Motor neuron (in vitro differentiated cells): ENCODE measurements around the gene KRTAP1-5. TPM values are rescaled to one million over a fixed set of nuclear protein-coding genes. Genes with fewer than 3 reads are reported as not detected.

ENCODE experiments used
- ATAC-seq, 8 experiments: fragments of 200-7000 bp; cut with Tn5 transposase; replicated peaks in 6 of 8; 2 replicates each; pipeline ENCODE4 v1.8.0; 2021; ENCODE audit warnings: mild to moderate bottlenecking in 8 of 8, moderate library complexity in 8 of 8
- H3K27ac ChIP-seq, 2 donors: fragments of 250-450 bp; sonication (Bioruptor Pico); 2 replicates each; pipeline ENCODE4 v1.9.0; 2021; ENCODE audit warnings: antibody characterized with exemption in 2 of 2, mild to moderate bottlenecking in 2 of 2, moderate library complexity in 1 of 2
- H3K4me1 ChIP-seq, 2 donors: fragments of 250-450 bp; sonication (Bioruptor Pico); replicated peaks in 1 of 2; 2 replicates each; pipeline ENCODE4 v1.6.1; 2021; ENCODE audit warnings: antibody characterized with exemption in 2 of 2, mild to moderate bottlenecking in 2 of 2, moderate library complexity in 1 of 2
- H3K4me3 ChIP-seq, 5 donors: fragments of 250-450 bp; sonication (Bioruptor Pico); 2 replicates each; pipeline ENCODE4 v1.9.0; 2021; ENCODE audit warnings: antibody characterized with exemption in 5 of 5, mild to moderate bottlenecking in 5 of 5, moderate library complexity in 4 of 5
- WGBS, 10 experiments: fragments of 450-650 bp; shearing (Covaris generic); methylation state at CpG; one replicate each; pipeline ENCODE4 v1.0.0; 2022; 5-methylcytosine and 5-hydroxymethylcytosine counted together
- in situ Hi-C, 9 experiments: fragments of 400-800 bp; cut with MboI; loops; one replicate each; pipeline ENCODE4 v1.15.0; 2021; ENCODE audit warnings: low sequenced_read_pairs in 9 of 9, low pct_unique_long_range_greater_than_20kb in 2 of 9; ENCODE audit not compliant: unreplicated experiment in 9 of 9
- total RNA-seq, 8 experiments: library from RNA; unstranded; fragments of 300-600 nt; gene quantifications; 2 replicates each; pipeline versions ENCODE4 v1.2.3 to v1.2.4, GENCODE V29; 2022

KRTAP1-5 gene
- total RNA-seq, 8 experiments from 2014 or later = not detected

DNA sequence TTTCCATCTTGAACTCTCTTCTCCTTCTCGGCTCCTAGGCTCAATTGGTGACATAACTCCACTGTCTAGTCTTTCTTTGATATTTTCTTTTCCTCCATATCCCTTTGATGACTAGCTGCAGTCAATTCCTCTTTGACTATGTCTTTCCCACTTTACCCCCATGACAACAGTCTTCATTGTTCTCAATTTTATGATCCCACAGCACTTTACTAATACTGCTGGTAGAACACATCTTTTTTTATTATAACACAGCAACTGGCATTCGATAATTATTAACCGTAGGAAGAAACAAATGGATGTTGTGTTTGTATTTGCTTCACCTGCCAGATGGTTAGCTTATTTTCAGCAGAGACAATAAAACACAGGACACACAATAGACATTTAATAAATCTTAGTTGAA, 34.3 kb downstream of the KRTAP1-5 start:
- Histone ChIP-seq H3K4me3 (no peak overlapping the region), H3K27ac (no peak overlapping the region), H3K4me1 (peaks cover 2 to 4% of the 10 kb centered on the region in 2 donors)
- in situ Hi-C loops = no loop called here
- WGBS, 10 experiments = 37 to 93% (median 68%) methylated on average over 3 of the region's 3 CpGs; no CpG with 5 or more reads in 1 of the 10 experiments
- ATAC-seq = no peak

DNA sequence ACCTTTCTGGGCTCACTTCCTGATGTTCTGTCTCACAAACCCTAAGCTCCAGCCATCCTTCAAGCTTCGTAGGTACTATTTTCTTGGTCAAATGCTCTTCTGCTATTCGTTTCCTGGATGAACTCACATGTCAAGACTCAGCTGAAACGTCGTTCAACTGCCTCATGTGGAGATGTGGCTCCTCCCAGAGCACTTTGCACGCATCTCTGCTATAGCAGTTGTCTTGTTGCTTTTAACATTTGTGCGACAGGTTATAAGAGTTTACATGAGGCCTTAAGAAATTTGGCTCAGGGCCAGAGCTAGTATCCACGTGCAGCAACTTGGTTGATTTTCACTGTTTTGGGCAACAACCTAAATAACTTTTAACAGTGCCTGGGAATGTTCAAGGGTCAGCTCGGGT, 40.1 kb downstream of the KRTAP1-5 start:
- H3K4me3 ChIP-seq = no peak overlapping the region
- H3K4me1 ChIP-seq = no peaks in the 10 kb centered on the region
- H3K27ac ChIP-seq = no peak overlapping the region
- 20 to 92% (median 64%) methylated on average over 1 to 7 of the region's 8 CpGs; no CpG with 5 or more reads in 2 of the 10 experiments for WGBS, 10 experiments
- in situ Hi-C loops = no loop called here
- no peak for ATAC-seq

DNA sequence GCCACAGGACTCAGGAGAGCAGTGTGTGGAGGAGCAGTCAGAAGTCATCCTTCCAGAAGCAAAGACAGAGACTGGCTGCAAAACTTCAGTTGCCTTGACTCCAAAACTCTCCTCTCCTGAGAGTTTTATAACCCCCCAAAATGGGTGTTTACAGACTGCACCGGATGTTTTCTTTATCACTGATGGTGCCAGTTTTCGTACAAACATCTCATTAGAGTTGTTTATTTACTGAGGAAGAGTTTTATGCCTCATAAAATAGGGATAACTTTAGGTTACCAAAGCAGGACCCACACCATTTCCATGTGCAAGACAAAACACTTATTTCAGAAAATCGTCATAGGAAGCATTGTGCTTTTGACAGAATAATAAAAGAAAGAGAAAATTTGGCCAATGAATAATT, 42.8 kb downstream of the KRTAP1-5 start, which contains the start of gene KRT40:
Gene KRT40 (minus strand): TSS at position 101 of the 400 bp plus-strand sequence. CDS start 53 bp downstream, at position 48.
- Histone ChIP-seq H3K4me1 (no peaks in the 10 kb centered on the region), H3K4me3 (no peak within 1 kb of the TSS), H3K27ac (no peak within 1 kb of the TSS)
- in situ Hi-C loops = no loop called here
- no peak for ATAC-seq
- WGBS, 10 experiments = 4 to 90% (median 56%) methylated on average over 1 to 3 of the region's 3 CpGs; no CpG with 5 or more reads in 2 of the 10 experiments

DNA sequence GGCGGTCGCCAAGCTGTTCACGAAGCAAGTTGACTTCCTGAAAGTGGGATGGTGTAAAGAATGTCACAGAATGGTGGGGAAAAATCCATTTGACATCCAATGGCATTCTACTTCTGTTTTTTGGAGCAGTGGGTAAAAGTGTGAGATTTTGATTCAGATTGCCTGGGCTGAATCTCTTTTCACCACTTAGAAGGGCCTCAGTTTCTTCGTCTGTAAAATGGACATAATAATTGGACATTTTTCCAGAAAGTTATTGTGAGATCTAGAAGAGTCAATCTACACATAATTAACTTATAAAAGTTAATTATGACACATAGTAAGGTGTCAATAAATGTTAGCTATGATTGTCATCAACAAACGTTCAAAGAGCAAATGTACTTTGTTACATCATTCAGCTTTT, 45.9 kb downstream of the KRTAP1-5 start:
- ATAC-seq = no peak
- no peaks in the 10 kb centered on the region for H3K4me1 ChIP-seq
- H3K27ac ChIP-seq = no peak overlapping the region
- WGBS, 10 experiments = 30 to 87% (median 45%) methylated on average over 1 to 5 of the region's 5 CpGs; no CpG with 5 or more reads in 1 of the 10 experiments
- in situ Hi-C loops = no loop called here
- no peak overlapping the region for H3K4me3 ChIP-seq

GRCh38 chr17:40980596-40980995, 46.4 kb downstream of the KRTAP1-5 start:
- Histone ChIP-seq H3K27ac (no peak overlapping the region), H3K4me3 (no peak overlapping the region), H3K4me1 (no peaks in the 10 kb centered on the region)
- WGBS, 10 experiments = 27 to 88% (median 60%) methylated on average over 1 to 6 of the region's 8 CpGs; no CpG with 5 or more reads in 3 of the 10 experiments
- ATAC-seq = peak in 6 of 8 experiments; percentile 28 to 69 (median 54)
- in situ Hi-C loops = no loop called here

DNA sequence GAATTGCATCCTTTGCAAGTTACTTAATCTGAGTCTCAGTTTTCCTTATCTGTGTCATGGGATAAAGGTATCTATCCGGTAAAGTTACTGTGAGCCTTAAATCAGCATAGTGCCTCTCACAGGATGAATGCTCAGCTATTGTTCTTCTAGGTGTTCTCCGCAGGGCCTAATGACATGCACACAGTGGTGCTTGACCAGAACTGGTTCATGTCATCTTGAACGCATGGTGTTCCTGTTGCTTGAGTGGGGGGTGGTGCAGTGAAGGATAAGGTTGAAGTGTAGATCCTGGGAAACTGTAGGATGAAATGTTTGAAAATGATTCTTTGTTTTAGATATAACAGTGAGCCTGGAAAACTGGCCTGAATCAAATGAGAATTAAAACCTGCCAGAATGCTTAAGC, 46.9 kb downstream of the KRTAP1-5 start:
- no peak overlapping the region for H3K4me3 ChIP-seq
- no peak overlapping the region for H3K27ac ChIP-seq
- WGBS, 10 experiments = 69 to 100% (median 88%) methylated on average over 1 to 3 of the region's 3 CpGs; no CpG with 5 or more reads in 2 of the 10 experiments
- in situ Hi-C loops = no loop called here
- H3K4me1 ChIP-seq = no peaks in the 10 kb centered on the region
- no peak for ATAC-seq

GRCh38 chr17:40978575-40979151, 48.3 kb downstream of the KRTAP1-5 start:
- no peak overlapping the region for H3K4me3 ChIP-seq
- no peak overlapping the region for H3K27ac ChIP-seq
- ATAC-seq = no peak
- no peaks in the 10 kb centered on the region for H3K4me1 ChIP-seq
- in situ Hi-C loops = no loop called here
- WGBS, 10 experiments = 0 to 97% (median 80%) methylated on average over 1 to 7 of the region's 13 CpGs; no CpG with 5 or more reads in 3 of the 10 experiments

Other genes with a start within 250 kb of the KRTAP1-5 start
- gene KRT27, start 244.7 kb downstream of the KRTAP1-5 start, total RNA-seq = under 1 TPM in 1 of 8 experiments, not detected in 7; 0.66 TPM
- gene KRT28, start 227.2 kb downstream of the KRTAP1-5 start, total RNA-seq = under 1 TPM in 1 of 8 experiments, not detected in 7; 0.08 TPM
- gene KRT10, start 204.6 kb downstream of the KRTAP1-5 start, total RNA-seq = 10 to 100 TPM; 15.4 to 62.1 (median 27.3) TPM
- gene KRT12, start 160.0 kb downstream of the KRTAP1-5 start, total RNA-seq = 1 to 10 TPM in 4 of 8 experiments, under 1 TPM in 2, not detected in 2; 0.21 to 2.7 (median 1.1) TPM
- under 1 TPM in 3 of 8 experiments, not detected in 5; 0.09 to 0.43 (median 0.31) TPM for gene KRT20, start 142.0 kb downstream of the KRTAP1-5 start, total RNA-seq
- gene KRT23, start 89.6 kb downstream of the KRTAP1-5 start, total RNA-seq = 1 to 10 TPM in 1 of 8 experiments, under 1 TPM in 2, not detected in 5; 0.36 to 1.2 (median 0.66) TPM
- under 1 TPM in 1 of 8 experiments, not detected in 7; 0.59 TPM for gene KRT39, start 60.3 kb downstream of the KRTAP1-5 start, total RNA-seq
- gene KRT40, start 42.9 kb downstream of the KRTAP1-5 start, total RNA-seq = under 1 TPM in 1 of 8 experiments, not detected in 7; 0.19 TPM
- under 1 TPM in 2 of 8 experiments, not detected in 6; 0.33 to 0.47 TPM for gene KRTAP3-3, start 33.0 kb downstream of the KRTAP1-5 start, total RNA-seq
- gene KRTAP3-2, start 27.3 kb downstream of the KRTAP1-5 start, total RNA-seq = 1 to 10 TPM in 1 of 8 experiments, under 1 TPM in 1, not detected in 6; 0.47 to 1.0 TPM
- gene KRTAP3-1, start 18.1 kb downstream of the KRTAP1-5 start, total RNA-seq = not detected
- gene KRTAP1-4, start 3.0 kb upstream of the KRTAP1-5 start, total RNA-seq = not detected
- gene KRTAP1-3, start 7.7 kb upstream of the KRTAP1-5 start, total RNA-seq = under 1 TPM in 4 of 8 experiments, not detected in 4; 0.25 to 0.56 (median 0.46) TPM
- gene KRTAP1-1, start 14.2 kb upstream of the KRTAP1-5 start, total RNA-seq = not detected
- gene KRTAP2-1, start 20.1 kb upstream of the KRTAP1-5 start, total RNA-seq = under 1 TPM in 1 of 8 experiments, not detected in 7; 0.71 TPM
- not detected for gene KRTAP2-2, start 28.0 kb upstream of the KRTAP1-5 start, total RNA-seq
- gene KRTAP2-3, start 32.9 kb upstream of the KRTAP1-5 start, total RNA-seq = under 1 TPM in 1 of 8 experiments, not detected in 7; 0.33 TPM
- not detected for gene KRTAP2-4, start 38.7 kb upstream of the KRTAP1-5 start, total RNA-seq
- gene KRTAP4-7, start 56.9 kb upstream of the KRTAP1-5 start, total RNA-seq = under 1 TPM in 1 of 8 experiments, not detected in 7; 0.52 TPM
- under 1 TPM in 2 of 8 experiments, not detected in 6; 0.25 to 0.33 TPM for gene KRTAP4-8, start 70.9 kb upstream of the KRTAP1-5 start, total RNA-seq
- gene KRTAP4-16, start 75.0 kb upstream of the KRTAP1-5 start, total RNA-seq = under 1 TPM in 1 of 8 experiments, not detected in 7; 0.47 TPM
- under 1 TPM in 3 of 8 experiments, not detected in 5; 0.33 to 0.41 (median 0.38) TPM for gene KRTAP4-9, start 78.2 kb upstream of the KRTAP1-5 start, total RNA-seq
- gene KRTAP4-11, start 91.2 kb upstream of the KRTAP1-5 start, total RNA-seq = under 1 TPM in 2 of 8 experiments, not detected in 6; 0.18 to 0.38 TPM
- gene KRTAP4-12, start 97.0 kb upstream of the KRTAP1-5 start, total RNA-seq = under 1 TPM in 2 of 8 experiments, not detected in 6; 0.38 to 0.41 TPM
- gene KRTAP4-6, start 113.3 kb upstream of the KRTAP1-5 start, total RNA-seq = under 1 TPM in 2 of 8 experiments, not detected in 6; 0.17 to 0.47 TPM
- gene KRTAP4-5, start 122.6 kb upstream of the KRTAP1-5 start, total RNA-seq = not detected
- under 1 TPM in 1 of 8 experiments, not detected in 7; 0.18 TPM for gene KRTAP4-4, start 133.5 kb upstream of the KRTAP1-5 start, total RNA-seq
- gene KRTAP4-3, start 141.0 kb upstream of the KRTAP1-5 start, total RNA-seq = not detected
- not detected for gene KRTAP4-2, start 151.0 kb upstream of the KRTAP1-5 start, total RNA-seq
- not detected for gene KRTAP4-1, start 157.7 kb upstream of the KRTAP1-5 start, total RNA-seq
- gene KRTAP9-1, start 162.7 kb upstream of the KRTAP1-5 start, total RNA-seq = not detected
- gene KRTAP9-2, start 199.4 kb upstream of the KRTAP1-5 start, total RNA-seq = under 1 TPM in 1 of 8 experiments, not detected in 7; 0.85 TPM
- under 1 TPM in 1 of 8 experiments, not detected in 7; 0.21 TPM for gene KRTAP9-3, start 205.2 kb upstream of the KRTAP1-5 start, total RNA-seq
- not detected for gene KRTAP9-8, start 210.8 kb upstream of the KRTAP1-5 start, total RNA-seq
- not detected for gene KRTAP9-4, start 222.5 kb upstream of the KRTAP1-5 start, total RNA-seq
- gene KRTAP9-9, start 228.2 kb upstream of the KRTAP1-5 start, total RNA-seq = under 1 TPM in 1 of 8 experiments, not detected in 7; 0.28 TPM
- not detected for gene KRTAP9-6, start 238.2 kb upstream of the KRTAP1-5 start, total RNA-seq
- under 1 TPM in 1 of 8 experiments, not detected in 7; 0.45 TPM for gene KRTAP9-7, start 248.5 kb upstream of the KRTAP1-5 start, total RNA-seq